NCI-H748 treated with DMSO at 0.1 percent for 48 hours (cell line): ENCODE results near the gene BPTF.
"Not testable (repeated sequence)": the region's sequence is repeated elsewhere in the genome, so short reads cannot be mapped to it uniquely, and the experiment has no call there.

Experiments
- DNase-seq: peaks from one replicate; lab custom pipeline; 2025; lab: John Stamatoyannopoulos, UW

The BPTF gene

GRCh38 chr17:68011199-68011665, 185.9 kb downstream of the BPTF start:
- peak; percentile 45 for DNase-seq

GRCh38 chr17:68013385-68013784, 188.1 kb downstream of the BPTF start:
- DNase-seq: no peak

GRCh38 chr17:68015081-68015723, 189.9 kb downstream of the BPTF start:
- no peak for DNase-seq

GRCh38 chr17:68016838-68017237, 191.5 kb downstream of the BPTF start:
- no peak for DNase-seq

GRCh38 chr17:68018493-68018892, 193.2 kb downstream of the BPTF start:
- DNase-seq: not testable (repeated sequence)

- no peak for DNase-seq
Observed at GRCh38 chr17:68019336-68019674, 194.0 kb downstream of the BPTF start.

GRCh38 chr17:68019675-68020408, 194.5 kb downstream of the BPTF start:
- DNase-seq: peak; percentile 86

- DNase-seq: no peak
Observed at GRCh38 chr17:68020409-68020756, 195.1 kb downstream of the BPTF start.

- not testable (repeated sequence) for DNase-seq
Observed at GRCh38 chr17:68020791-68021190, 195.5 kb downstream of the BPTF start.

GRCh38 chr17:68021963-68022362, 196.7 kb downstream of the BPTF start:
- DNase-seq: no peak

GRCh38 chr17:68022547-68022946, 197.2 kb downstream of the BPTF start:
- not testable (repeated sequence) for DNase-seq

- no peak for DNase-seq
Observed at GRCh38 chr17:68029512-68030215, 204.4 kb downstream of the BPTF start.
